ENCODE results near the gene SPATA6.
"Not testable (repeated sequence)": the region's sequence is repeated elsewhere in the genome, so short reads cannot be mapped to it uniquely, and the experiment has no call there.

The SPATA6 gene

DNA sequence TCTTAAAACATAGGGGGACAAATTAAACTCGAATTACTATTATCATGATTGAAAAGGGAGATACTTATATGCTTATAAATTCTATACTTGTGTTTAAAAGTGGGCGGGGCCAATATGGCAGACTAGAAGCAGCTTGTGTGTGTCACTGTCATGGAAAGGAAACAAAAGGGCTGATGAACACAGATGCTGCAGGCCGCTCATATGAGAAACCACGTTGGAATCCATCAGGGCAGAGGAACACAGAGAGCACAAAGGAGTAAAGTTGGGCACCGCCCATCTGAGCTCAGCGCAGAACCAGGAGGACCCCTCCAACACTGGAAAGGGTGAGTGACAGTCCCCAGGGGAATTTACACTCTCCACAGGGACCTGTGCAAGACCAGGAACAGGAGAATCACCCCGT is 142.5 kb downstream of the SPATA6 start:
- TF ChIP-seq, protein P1, sequence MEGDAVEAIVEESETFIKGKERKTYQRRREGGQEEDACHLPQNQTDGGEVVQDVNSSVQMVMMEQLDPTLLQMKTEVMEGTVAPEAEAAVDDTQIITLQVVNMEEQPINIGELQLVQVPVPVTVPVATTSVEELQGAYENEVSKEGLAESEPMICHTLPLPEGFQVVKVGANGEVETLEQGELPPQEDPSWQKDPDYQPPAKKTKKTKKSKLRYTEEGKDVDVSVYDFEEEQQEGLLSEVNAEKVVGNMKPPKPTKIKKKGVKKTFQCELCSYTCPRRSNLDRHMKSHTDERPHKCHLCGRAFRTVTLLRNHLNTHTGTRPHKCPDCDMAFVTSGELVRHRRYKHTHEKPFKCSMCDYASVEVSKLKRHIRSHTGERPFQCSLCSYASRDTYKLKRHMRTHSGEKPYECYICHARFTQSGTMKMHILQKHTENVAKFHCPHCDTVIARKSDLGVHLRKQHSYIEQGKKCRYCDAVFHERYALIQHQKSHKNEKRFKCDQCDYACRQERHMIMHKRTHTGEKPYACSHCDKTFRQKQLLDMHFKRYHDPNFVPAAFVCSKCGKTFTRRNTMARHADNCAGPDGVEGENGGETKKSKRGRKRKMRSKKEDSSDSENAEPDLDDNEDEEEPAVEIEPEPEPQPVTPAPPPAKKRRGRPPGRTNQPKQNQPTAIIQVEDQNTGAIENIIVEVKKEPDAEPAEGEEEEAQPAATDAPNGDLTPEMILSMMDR (IDR thresholded peaks at IDR 0.05; ENCODE audit: control insufficient read depth, insufficient read depth, low read depth, low read length, missing control alignments) = no peak
- DNase-seq (ENCODE audit: low read depth) = no peak
- no peak overlapping the region for H3K4me3 ChIP-seq (ENCODE audit: control insufficient read depth, low read depth, low read length)

DNA sequence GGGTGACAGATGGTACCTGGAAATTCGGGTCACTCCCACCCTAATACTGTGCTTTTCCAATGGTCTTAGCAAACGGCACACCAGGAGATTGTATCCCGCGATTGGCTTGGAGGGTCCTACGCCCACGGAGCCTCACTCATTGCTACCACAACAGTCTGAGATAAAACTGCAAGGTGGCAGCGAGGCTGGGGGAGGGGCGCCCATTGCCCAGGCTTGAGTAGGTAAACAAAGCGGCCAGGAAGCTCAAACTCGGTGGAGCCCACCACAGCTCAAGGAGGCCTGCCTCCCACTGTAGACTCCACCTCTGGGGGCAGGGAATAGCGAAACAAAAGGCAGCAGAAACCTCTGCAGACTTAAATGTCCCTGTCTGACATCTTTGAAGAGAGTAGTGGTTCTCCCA is 160.2 kb downstream of the SPATA6 start:
- not testable (repeated sequence) for H3K4me3 ChIP-seq (ENCODE audit: control insufficient read depth, low read depth, low read length); DNase-seq (ENCODE audit: low read depth)

DNA sequence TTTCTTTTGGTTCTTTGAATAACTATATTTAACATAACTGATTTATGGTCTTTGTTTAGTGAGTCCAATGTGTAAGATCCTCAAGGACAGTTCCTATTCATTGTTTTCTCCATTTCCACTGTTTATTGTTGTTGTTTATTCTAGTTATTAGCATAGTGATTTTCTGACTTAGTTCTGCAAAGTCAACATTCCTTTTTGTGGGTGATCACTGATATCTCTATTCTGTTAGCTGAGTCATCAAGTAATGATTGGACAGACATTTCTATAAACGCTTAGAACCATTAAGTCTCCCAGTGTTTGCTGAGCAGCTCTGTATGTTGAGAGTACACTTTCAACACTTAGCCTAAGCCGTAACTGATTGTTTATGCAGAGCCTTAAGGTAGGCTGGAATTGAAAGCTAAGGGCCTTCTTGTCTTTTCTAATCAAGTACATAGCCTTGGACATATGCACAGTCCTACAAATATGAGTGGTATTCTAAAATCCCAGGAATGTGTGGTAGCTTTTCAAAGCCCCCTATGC is 162.4 kb downstream of the SPATA6 start:
- no peak overlapping the region for H3K4me3 ChIP-seq (ENCODE audit: control insufficient read depth, low read depth, low read length)
- no peak for DNase-seq (ENCODE audit: low read depth)
- TF ChIP-seq, protein P1 (IDR thresholded peaks at IDR 0.05; ENCODE audit: control insufficient read depth, insufficient read depth, low read depth, low read length, missing control alignments) = no peak

DNA sequence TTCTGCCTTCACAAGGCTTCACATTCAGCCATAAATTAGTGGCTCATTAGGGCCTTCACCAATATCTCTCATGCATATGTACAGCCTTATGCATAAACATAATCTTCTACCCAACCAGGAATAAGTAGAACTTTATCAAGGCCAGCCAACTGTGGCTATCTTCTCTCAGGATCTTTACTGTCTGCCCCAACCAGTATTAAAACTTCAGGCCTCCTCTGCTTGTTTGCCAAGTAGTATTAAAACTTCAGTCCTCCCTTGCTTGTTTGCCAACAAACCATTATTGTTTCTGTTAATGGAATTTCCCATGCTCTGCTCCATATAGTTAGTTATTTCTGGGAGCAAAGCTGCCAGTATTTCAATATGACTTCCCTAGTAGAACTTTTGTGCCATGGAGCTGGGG is 169.4 kb downstream of the SPATA6 start:
- TF ChIP-seq, protein P1 (IDR thresholded peaks at IDR 0.05; ENCODE audit: control insufficient read depth, insufficient read depth, low read depth, low read length, missing control alignments) = no peak
- no peak overlapping the region for H3K4me3 ChIP-seq (ENCODE audit: control insufficient read depth, low read depth, low read length)
- DNase-seq (ENCODE audit: low read depth) = no peak

DNA sequence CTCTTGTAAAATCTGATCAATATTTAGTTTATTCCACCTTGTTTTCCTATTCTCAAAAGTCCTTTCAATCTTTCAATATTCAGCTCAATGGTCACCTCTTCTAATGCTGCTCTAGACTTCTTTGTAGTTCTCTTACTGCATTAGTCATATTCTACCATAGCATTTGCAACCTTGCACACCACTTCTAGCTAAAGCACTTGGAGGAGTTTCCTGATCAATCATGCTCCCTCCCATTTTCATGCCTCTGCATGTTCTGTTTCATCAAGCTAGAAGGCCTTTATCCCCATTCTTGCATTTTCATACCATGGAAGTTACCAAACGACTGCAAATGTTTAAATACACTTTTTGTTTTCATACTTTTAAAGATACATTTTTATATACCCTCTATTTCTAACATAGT is 177.3 kb downstream of the SPATA6 start:
- DNase-seq (ENCODE audit: low read depth) = no peak
- TF ChIP-seq, protein P1 (IDR thresholded peaks at IDR 0.05; ENCODE audit: control insufficient read depth, insufficient read depth, low read depth, low read length, missing control alignments) = no peak
- H3K4me3 ChIP-seq (ENCODE audit: control insufficient read depth, low read depth, low read length) = no peak overlapping the region

DNA sequence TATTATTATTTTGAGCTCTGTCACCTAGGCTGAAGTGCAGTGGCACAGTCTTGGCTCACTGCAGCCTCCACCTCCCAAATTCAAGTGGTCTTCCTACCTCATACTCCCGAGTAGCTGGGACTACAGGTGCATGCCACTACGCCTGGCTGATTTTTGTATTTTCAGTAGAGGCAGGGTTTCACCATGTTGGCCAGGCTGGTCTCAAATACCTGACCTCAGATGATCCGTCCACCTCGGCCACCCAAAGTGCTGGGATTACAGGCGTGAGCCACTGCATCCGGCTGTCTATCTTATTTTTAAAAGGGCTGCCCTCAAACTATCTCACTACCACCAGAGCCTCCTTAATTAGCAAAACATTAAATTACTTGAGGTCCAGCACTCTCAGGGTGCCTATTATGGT is 177.9 kb downstream of the SPATA6 start:
- not testable (repeated sequence) for H3K4me3 ChIP-seq (ENCODE audit: control insufficient read depth, low read depth, low read length)

DNA sequence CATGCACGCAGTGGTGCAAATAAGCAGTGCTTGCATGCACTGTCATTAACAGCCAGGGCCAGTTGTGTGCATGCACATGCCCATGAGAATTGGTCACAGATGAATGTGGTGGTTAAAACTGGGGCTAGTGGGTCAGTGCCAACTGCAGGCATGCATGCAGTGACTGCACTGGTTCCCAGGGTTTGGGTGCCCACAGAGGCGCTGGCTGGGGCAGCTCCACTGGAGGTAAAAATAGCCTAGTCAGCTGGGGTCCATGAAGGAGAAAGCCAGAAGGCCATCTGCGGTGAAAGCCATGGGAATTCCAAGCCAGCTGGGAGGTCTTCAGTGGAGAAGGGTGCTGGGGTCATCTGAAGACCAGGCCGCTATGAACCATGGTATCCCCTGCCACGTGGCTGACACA is 179.3 kb downstream of the SPATA6 start:
- no peak overlapping the region for H3K4me3 ChIP-seq (ENCODE audit: control insufficient read depth, low read depth, low read length)

More for the DNA sequence above, 177.9 kb downstream of the SPATA6 start:
- DNase-seq (ENCODE audit: low read depth) = not testable (repeated sequence)

DNA sequence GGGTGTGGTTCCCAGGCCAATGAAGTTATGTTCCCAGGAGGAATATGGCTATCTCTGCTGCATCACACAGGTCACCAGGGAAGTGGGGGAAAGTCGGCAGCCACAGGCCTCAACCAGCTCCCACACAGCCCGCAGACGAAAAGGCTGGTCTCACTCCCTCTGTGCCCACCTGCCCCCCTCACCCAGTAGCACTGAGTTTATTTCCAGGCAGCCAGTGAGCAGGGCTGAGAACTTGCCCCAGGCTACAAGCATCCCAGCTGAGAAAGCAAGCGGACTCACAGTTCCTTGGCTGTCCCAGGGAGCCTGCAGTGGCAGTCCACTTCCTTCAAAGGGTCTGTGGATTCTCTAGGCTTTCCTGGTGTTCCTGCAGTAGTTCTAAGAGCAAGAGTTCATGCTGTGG is 180.6 kb downstream of the SPATA6 start:
- no peak for DNase-seq (ENCODE audit: low read depth)
- TF ChIP-seq, protein P1 (IDR thresholded peaks at IDR 0.05; ENCODE audit: control insufficient read depth, insufficient read depth, low read depth, low read length, missing control alignments) = no peak
- H3K4me3 ChIP-seq (ENCODE audit: control insufficient read depth, low read depth, low read length) = no peak overlapping the region

More for the DNA sequence above, 179.3 kb downstream of the SPATA6 start:
- TF ChIP-seq, protein P1 (IDR thresholded peaks at IDR 0.05; ENCODE audit: control insufficient read depth, insufficient read depth, low read depth, low read length, missing control alignments) = no peak
- no peak for DNase-seq (ENCODE audit: low read depth)
